Epithelial cell of esophagus (primary cell): ENCODE results near the gene PRPF18.

Experiments
- DNase-seq: peaks from one replicate; pipeline ENCODE4 v3.0.0; 2010; ENCODE audit warnings: low read depth
- H3K4me3 ChIP-seq: 2 replicates; pipeline ENCODE4 v1.5.1; 2011; ENCODE audit warnings: mild to moderate bottlenecking, low read length, control low read depth
- TF ChIP-seq, protein P1 (sequence below): IDR thresholded peaks from 2 replicates; pipeline ENCODE4 v1.5.1; 2011; ENCODE audit warnings: low read depth, mild to moderate bottlenecking, low read length, control low read depth, inconsistent platforms; ENCODE audit not compliant: insufficient read depth; ENCODE audit errors: missing control alignments

PRPF18 gene

GRCh38 chr10:13585943-13586342 lies 822 bp upstream of the PRPF18 start:
- TF ChIP-seq, protein P1, sequence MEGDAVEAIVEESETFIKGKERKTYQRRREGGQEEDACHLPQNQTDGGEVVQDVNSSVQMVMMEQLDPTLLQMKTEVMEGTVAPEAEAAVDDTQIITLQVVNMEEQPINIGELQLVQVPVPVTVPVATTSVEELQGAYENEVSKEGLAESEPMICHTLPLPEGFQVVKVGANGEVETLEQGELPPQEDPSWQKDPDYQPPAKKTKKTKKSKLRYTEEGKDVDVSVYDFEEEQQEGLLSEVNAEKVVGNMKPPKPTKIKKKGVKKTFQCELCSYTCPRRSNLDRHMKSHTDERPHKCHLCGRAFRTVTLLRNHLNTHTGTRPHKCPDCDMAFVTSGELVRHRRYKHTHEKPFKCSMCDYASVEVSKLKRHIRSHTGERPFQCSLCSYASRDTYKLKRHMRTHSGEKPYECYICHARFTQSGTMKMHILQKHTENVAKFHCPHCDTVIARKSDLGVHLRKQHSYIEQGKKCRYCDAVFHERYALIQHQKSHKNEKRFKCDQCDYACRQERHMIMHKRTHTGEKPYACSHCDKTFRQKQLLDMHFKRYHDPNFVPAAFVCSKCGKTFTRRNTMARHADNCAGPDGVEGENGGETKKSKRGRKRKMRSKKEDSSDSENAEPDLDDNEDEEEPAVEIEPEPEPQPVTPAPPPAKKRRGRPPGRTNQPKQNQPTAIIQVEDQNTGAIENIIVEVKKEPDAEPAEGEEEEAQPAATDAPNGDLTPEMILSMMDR: no peak

GRCh38 chr10:13587391-13587790 lies 626 bp downstream of the PRPF18 start:
- peak overlapping the region; percentile 92 for H3K4me3 ChIP-seq
- peak; percentile 21 for DNase-seq
- TF ChIP-seq, protein P1: no peak

More at GRCh38 chr10:13585943-13586342, 822 bp upstream of the PRPF18 start:
- DNase-seq: no peak
- no peak overlapping the region for H3K4me3 ChIP-seq

DNA sequence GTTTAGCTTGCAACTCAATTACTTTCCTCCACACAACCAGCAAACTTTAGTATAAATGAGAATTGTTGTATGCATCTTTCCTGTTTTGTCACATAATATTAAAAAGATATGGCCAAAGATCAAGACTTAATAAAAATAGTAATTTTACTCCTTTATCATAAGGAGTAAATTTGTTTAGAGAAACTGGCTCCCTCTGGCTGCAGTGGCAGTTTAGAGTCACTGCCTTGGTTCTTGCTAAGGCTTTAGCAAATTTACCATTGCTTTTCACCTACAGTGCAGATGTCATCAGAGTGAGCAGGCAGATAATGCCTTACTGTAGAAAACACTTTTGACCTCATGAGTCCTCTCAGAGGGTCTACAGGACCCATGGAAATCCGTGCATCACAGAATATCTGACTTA lies 2.6 kb downstream of the PRPF18 start:
- DNase-seq: peak; percentile 13
- TF ChIP-seq, protein P1: peak; percentile 32
- H3K4me3 ChIP-seq: no peak overlapping the region

DNA sequence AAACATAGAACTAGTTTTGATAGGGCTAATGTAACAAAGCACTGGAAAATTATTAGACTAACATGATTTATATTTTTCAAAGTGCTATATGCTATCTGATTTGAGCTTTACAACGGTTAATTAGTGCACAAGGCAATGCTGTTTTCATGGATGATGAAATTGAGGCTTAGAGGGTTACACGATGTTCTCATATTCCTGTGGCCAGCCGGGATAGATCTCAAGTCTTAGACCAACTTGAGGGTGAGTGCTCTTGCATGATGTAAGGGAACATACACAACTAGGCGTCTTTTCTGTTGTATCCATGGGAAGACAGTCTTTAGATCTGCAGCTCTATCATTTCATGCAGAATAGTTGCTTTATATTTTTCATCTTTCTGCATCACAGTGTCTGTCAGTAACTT lies 4.1 kb downstream of the PRPF18 start:
- TF ChIP-seq, protein P1: no peak
- no peak overlapping the region for H3K4me3 ChIP-seq
- DNase-seq: no peak

DNA sequence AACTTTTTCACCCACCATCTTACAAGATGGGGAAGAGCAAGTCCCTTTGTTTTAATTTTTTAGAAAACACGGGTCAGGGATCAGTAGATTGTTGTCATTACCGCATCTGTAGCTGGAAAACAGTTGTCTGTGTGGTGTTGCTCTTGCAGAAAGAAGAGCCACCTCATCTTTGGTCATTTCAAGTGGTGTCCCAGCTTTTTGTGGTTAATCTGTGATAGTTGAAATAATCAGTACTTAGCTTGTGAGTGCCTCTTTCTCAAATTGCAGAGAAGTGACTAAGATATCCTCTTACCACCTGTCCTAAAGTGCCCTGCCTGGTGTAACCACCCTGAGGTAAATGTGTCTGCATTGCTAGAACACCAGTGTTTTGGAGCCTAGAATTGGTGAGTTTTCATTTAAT lies 5.5 kb downstream of the PRPF18 start:
- no peak overlapping the region for H3K4me3 ChIP-seq
- DNase-seq: no peak
- TF ChIP-seq, protein P1: no peak

DNA sequence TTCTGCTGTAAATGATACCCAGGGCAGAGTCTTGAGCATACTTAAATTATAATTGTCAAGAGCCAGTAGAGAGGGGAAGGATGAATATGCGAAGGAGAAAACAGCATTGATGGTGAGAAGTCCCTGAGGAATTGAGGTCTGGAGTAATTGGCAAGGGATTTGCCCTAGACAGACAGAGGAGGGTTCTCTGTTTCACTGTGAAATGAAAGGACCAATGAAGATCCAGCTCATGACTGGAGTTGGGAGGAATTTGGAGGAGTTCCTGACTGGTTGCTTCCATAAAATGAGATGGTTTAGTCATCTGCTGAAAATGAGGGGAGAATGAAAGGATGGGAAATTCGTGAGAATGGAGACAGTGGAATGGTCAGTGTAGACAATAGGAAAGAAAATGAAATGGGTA lies 6.8 kb downstream of the PRPF18 start:
- H3K4me3 ChIP-seq: no peak overlapping the region
- TF ChIP-seq, protein P1: no peak
- no peak for DNase-seq

GRCh38 chr10:13594641-13595040 lies 7.9 kb downstream of the PRPF18 start:
- TF ChIP-seq, protein P1: no peak
- DNase-seq: no peak
- H3K4me3 ChIP-seq: no peak overlapping the region
